Activated B cell treated with CpG ODN at 0.5 μM for 24 hours (primary cell): ENCODE data around the gene SLC8A1. TPM values are rescaled to one million over a fixed set of nuclear protein-coding genes. Genes with fewer than 3 reads are reported as not detected.

Experiments
- ATAC-seq: fragments of 200-7000 bp; cut with Tn5 transposase; one replicate; pipeline ENCODE4 v1.10.0; 2021; ENCODE audit warnings: low read depth, mild to moderate bottlenecking, moderate library complexity
- CTCF ChIA-PET: fragments of 350-600 bp; sonication (Branson Sonifier 250); formaldehyde crosslinking; loops from one replicate; lab custom pipeline; 2021; ENCODE audit warnings: antibody characterized with exemption; lab: Charles Lee
- POLR2A ChIA-PET: fragments of 350-600 bp; sonication (Branson Sonifier 250); formaldehyde crosslinking; loops from one replicate; lab custom pipeline; 2021; ENCODE audit warnings: antibody characterized with exemption; lab: Charles Lee
- DNase-seq: peaks from one replicate; pipeline ENCODE4 v3.0.0; 2022
- H3K27ac Mint-ChIP-seq: one replicate; pipeline ENCODE4 v1.8.0; 2020; ENCODE audit warnings: mixed read lengths
- H3K27me3 Mint-ChIP-seq: one replicate; pipeline ENCODE4 v1.8.0; 2021; ENCODE audit warnings: mixed read lengths
- H3K36me3 Mint-ChIP-seq: one replicate; pipeline ENCODE4 v1.8.0; 2021; ENCODE audit warnings: low read depth, mixed read lengths
- H3K4me1 Mint-ChIP-seq: one replicate; pipeline ENCODE4 v1.8.0; 2021; ENCODE audit warnings: mixed read lengths
- H3K4me3 Mint-ChIP-seq: one replicate; pipeline ENCODE4 v1.8.0; 2020; ENCODE audit warnings: mild to moderate bottlenecking, mixed read lengths
- H3K9me3 Mint-ChIP-seq: one replicate; pipeline ENCODE4 v1.8.0; 2020; ENCODE audit warnings: mixed read lengths
- CTCF ChIP-seq: fragments of 200-600 bp; IDR thresholded peaks from one replicate; pipeline ENCODE4 v1.8.0; 2022; ENCODE audit warnings: antibody characterized with exemption, mild to moderate bottlenecking
- intact Hi-C: fragments of 100-400 bp; cut with micrococcal nuclease; formaldehyde crosslinking; loops from one replicate; pipeline ENCODE4 v1.15.1; 2024
- total RNA-seq: library from RNA; stranded (reverse); gene quantifications from 2 replicates; pipeline ENCODE4 v1.2.3, GENCODE V29; 2022

Gene SLC8A1
- total RNA-seq, 1 donor from 2014 or later = 0.04 TPM

DNA sequence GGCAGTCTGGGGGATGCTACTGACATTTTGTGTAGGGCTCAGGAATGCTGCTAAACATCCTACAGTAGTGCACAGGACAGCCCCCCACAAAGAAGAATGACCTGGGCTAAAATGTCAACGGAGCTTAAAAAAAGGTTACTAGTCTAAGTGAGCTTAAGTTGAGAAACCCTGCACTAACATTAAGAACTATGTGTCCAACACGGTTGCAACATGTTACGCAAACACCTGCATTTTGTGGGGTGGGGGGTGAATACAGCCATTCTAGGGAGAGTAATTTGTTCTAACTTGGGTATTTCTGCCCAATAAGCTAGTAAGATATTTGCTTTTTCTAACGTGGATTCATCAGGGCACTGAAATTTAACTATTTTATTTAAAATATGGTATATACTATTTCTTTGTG lies 57.9 kb downstream of the SLC8A1 start:
- no peak overlapping the region for H3K27ac Mint-ChIP-seq
- no peak for DNase-seq
- no peaks in the 10 kb centered on the region for H3K9me3 Mint-ChIP-seq

GRCh38 chr2:40388161-40388560 lies 63.7 kb downstream of the SLC8A1 start:
- Mint-ChIP-seq H3K9me3 (no peaks in the 10 kb centered on the region), H3K4me3 (no peak overlapping the region)

More for the DNA sequence above, 57.9 kb downstream of the SLC8A1 start:
- intact Hi-C loops = no loop called here
- Mint-ChIP-seq H3K4me3 (no peak overlapping the region), H3K36me3 (no peaks in the 10 kb centered on the region), H3K4me1 (no peaks in the 10 kb centered on the region), H3K27me3 (no peaks in the 10 kb centered on the region)
- ChIA-PET POLR2A (no interaction called here), CTCF (no interaction called here)
- no peak for ATAC-seq
- TF ChIP-seq CTCF = no peak

GRCh38 chr2:40386177-40386576 lies 65.7 kb downstream of the SLC8A1 start:
- no peak for TF ChIP-seq CTCF
- DNase-seq = no peak
- CTCF ChIA-PET = no interaction called here
- Mint-ChIP-seq H3K27ac (no peak overlapping the region), H3K4me1 (no peaks in the 10 kb centered on the region), H3K27me3 (no peaks in the 10 kb centered on the region), H3K4me3 (no peak overlapping the region), H3K9me3 (peaks cover 7% of the 10 kb centered on the region), H3K36me3 (no peaks in the 10 kb centered on the region)
- intact Hi-C loops = no loop called here
- ATAC-seq = no peak
- POLR2A ChIA-PET = no interaction called here

More at GRCh38 chr2:40388161-40388560, 63.7 kb downstream of the SLC8A1 start:
- DNase-seq (no peak), ATAC-seq (no peak)
- Mint-ChIP-seq H3K4me1 (no peaks in the 10 kb centered on the region), H3K27ac (no peak overlapping the region), H3K27me3 (no peaks in the 10 kb centered on the region), H3K36me3 (no peaks in the 10 kb centered on the region)
- ChIA-PET POLR2A (no interaction called here), CTCF (no interaction called here)
- no peak for TF ChIP-seq CTCF
- intact Hi-C loops = no loop called here

- Mint-ChIP-seq H3K9me3 (peaks cover 11% of the 10 kb centered on the region), H3K27me3 (no peaks in the 10 kb centered on the region), H3K4me3 (no peak overlapping the region), H3K27ac (no peak overlapping the region), H3K4me1 (no peaks in the 10 kb centered on the region), H3K36me3 (no peaks in the 10 kb centered on the region)
- ATAC-seq (no peak), DNase-seq (no peak)
- TF ChIP-seq CTCF = no peak
- POLR2A ChIA-PET = no interaction called here
- CTCF ChIA-PET = no interaction called here
- intact Hi-C loops = no loop called here
Measured at GRCh38 chr2:40384714-40385113, 67.2 kb downstream of the SLC8A1 start.

- DNase-seq (no peak), ATAC-seq (no peak)
- Mint-ChIP-seq H3K9me3 (peaks cover 11% of the 10 kb centered on the region), H3K36me3 (no peaks in the 10 kb centered on the region), H3K27ac (no peak overlapping the region), H3K4me3 (no peak overlapping the region), H3K4me1 (no peaks in the 10 kb centered on the region), H3K27me3 (no peaks in the 10 kb centered on the region)
- intact Hi-C loops = no loop called here
- POLR2A ChIA-PET = no interaction called here
- CTCF ChIA-PET = no interaction called here
- TF ChIP-seq CTCF = no peak
Measured at GRCh38 chr2:40384233-40384632, 67.7 kb downstream of the SLC8A1 start.
